Measurements from ENCODE around the gene OARD1.

OARD1 gene

GRCh38 chr6:41056768-41057490, 15.2 kb downstream of the OARD1 start:
- no peak for TF ChIP-seq CTCF (IDR thresholded peaks at IDR 0.05; ENCODE audit: borderline replicate concordance, insufficient read depth, low read depth, low read length)
- H3K4me3 ChIP-seq (ENCODE audit: low read depth, low read length) = no peak overlapping the region

- no peak overlapping the region for H3K4me3 ChIP-seq (ENCODE audit: low read depth, low read length)
Measured at GRCh38 chr6:41055149-41055548, 17.0 kb downstream of the OARD1 start.

GRCh38 chr6:41054511-41054910, 17.6 kb downstream of the OARD1 start:
- no peak overlapping the region for H3K4me3 ChIP-seq (ENCODE audit: low read depth, low read length)
- no peak for TF ChIP-seq CTCF (IDR thresholded peaks at IDR 0.05; ENCODE audit: borderline replicate concordance, insufficient read depth, low read depth, low read length)

More at GRCh38 chr6:41055149-41055548, 17.0 kb downstream of the OARD1 start:
- TF ChIP-seq CTCF (IDR thresholded peaks at IDR 0.05; ENCODE audit: borderline replicate concordance, insufficient read depth, low read depth, low read length) = no peak

- H3K4me3 ChIP-seq (ENCODE audit: low read depth, low read length) = no peak within 1 kb of the TSS
- no peak for TF ChIP-seq CTCF (IDR thresholded peaks at IDR 0.05; ENCODE audit: borderline replicate concordance, insufficient read depth, low read depth, low read length)
Measured at GRCh38 chr6:41053041-41053440, 19.1 kb downstream of the OARD1 start, which contains the start of gene APOBEC2. APOBEC2 (plus strand) TSS chr6:41053202; CDS start chr6:41053348, 146 bp downstream.

GRCh38 chr6:41051873-41052272, 20.3 kb downstream of the OARD1 start:
- TF ChIP-seq CTCF (IDR thresholded peaks at IDR 0.05; ENCODE audit: borderline replicate concordance, insufficient read depth, low read depth, low read length) = no peak
- H3K4me3 ChIP-seq (ENCODE audit: low read depth, low read length) = no peak overlapping the region

- TF ChIP-seq CTCF (IDR thresholded peaks at IDR 0.05; ENCODE audit: borderline replicate concordance, insufficient read depth, low read depth, low read length) = no peak
- H3K4me3 ChIP-seq (ENCODE audit: low read depth, low read length) = no peak overlapping the region
Measured at GRCh38 chr6:41050536-41050935, 21.6 kb downstream of the OARD1 start.

- no peak overlapping the region for H3K4me3 ChIP-seq (ENCODE audit: low read depth, low read length)
- TF ChIP-seq CTCF (IDR thresholded peaks at IDR 0.05; ENCODE audit: borderline replicate concordance, insufficient read depth, low read depth, low read length) = no peak
Measured at GRCh38 chr6:41049955-41050354, 22.2 kb downstream of the OARD1 start.
